Measurements from ENCODE around the gene DCDC1. TPM values are rescaled to one million over a fixed set of nuclear protein-coding genes. Genes with fewer than 3 reads are reported as not detected.

DCDC1 gene
- total RNA-seq, 1 experiment from 2014 or later, result 0.68 TPM

DNA sequence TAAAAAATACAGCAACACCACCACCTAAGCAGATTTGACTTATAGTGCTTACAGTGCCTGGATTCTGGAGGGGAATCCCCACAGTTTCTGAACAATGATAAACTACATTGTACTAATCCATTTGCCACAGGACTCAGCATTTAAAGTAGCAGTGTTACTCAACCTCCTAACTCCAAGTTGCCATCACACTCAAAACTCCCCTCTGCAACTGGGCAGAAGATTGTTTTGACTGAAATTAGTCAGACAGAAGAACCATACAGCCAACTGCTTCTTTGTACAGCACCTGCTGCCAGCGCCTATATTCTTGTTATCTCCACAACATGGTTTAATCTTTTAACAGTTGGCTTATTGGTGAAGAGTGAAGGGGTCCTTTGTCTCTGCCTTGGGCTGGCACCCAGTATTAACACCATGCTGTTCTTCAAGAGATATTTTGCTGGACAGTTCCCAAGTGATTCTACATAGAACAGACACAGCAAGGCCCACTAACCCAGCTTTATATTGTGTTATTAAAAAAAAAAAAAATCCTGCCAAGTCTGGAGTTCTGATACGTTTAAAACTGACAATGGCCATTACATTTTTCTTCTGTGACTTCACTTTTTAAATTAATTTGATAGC lies 273.2 kb downstream of the DCDC1 start:
- Mint-ChIP-seq H3K36me3 (ENCODE audit: insufficient read depth, unreplicated experiment) (no peaks in the 10 kb centered on the region), H3K27me3 (ENCODE audit: unreplicated experiment) (no peaks in the 10 kb centered on the region), H3K9me3 (ENCODE audit: low read depth, unreplicated experiment) (no peaks in the 10 kb centered on the region), H3K4me3 (ENCODE audit: low read depth, unreplicated experiment) (no peak overlapping the region), H3K4me1 (ENCODE audit: low read depth, unreplicated experiment) (no peaks in the 10 kb centered on the region), H3K27ac (ENCODE audit: unreplicated experiment) (no peak overlapping the region)
- no peak for DNase-seq
- intact Hi-C loops (cut with micrococcal nuclease; ENCODE audit: unreplicated experiment), result no loop called here
- BruUV-seq (replicated peaks), result no TSS peak
- TF ChIP-seq, protein P1, sequence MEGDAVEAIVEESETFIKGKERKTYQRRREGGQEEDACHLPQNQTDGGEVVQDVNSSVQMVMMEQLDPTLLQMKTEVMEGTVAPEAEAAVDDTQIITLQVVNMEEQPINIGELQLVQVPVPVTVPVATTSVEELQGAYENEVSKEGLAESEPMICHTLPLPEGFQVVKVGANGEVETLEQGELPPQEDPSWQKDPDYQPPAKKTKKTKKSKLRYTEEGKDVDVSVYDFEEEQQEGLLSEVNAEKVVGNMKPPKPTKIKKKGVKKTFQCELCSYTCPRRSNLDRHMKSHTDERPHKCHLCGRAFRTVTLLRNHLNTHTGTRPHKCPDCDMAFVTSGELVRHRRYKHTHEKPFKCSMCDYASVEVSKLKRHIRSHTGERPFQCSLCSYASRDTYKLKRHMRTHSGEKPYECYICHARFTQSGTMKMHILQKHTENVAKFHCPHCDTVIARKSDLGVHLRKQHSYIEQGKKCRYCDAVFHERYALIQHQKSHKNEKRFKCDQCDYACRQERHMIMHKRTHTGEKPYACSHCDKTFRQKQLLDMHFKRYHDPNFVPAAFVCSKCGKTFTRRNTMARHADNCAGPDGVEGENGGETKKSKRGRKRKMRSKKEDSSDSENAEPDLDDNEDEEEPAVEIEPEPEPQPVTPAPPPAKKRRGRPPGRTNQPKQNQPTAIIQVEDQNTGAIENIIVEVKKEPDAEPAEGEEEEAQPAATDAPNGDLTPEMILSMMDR (IDR thresholded peaks at IDR 0.05; ENCODE audit: unreplicated experiment), result no peak
- CTCF ChIA-PET, result no interaction called here

DNA sequence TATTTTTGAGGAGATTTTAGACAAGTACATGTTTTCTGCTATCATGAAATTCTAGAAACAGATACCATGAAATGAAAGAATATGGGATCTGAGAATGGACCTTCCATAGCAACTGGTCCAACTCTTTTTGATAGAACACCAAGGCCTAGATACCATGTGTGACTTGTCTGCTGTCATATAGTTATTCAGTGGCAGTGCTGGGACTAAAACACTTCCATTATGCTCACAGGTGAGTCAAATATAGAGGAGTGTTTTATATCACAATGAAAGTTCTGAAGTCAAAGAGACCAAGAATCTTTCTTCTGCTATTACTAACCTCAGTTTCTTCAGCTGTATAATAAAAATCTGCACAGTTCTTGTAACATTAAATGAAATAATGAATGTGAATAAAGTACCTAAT lies 276.9 kb downstream of the DCDC1 start:
- intact Hi-C loops (cut with micrococcal nuclease; ENCODE audit: unreplicated experiment), result no loop called here
- TF ChIP-seq, protein P1 (IDR thresholded peaks at IDR 0.05; ENCODE audit: unreplicated experiment), result no peak
- H3K27me3 Mint-ChIP-seq (ENCODE audit: unreplicated experiment), result no peaks in the 10 kb centered on the region
- no peak for DNase-seq
- no TSS peak for BruUV-seq (replicated peaks)
- H3K36me3 Mint-ChIP-seq (ENCODE audit: insufficient read depth, unreplicated experiment), result no peaks in the 10 kb centered on the region
- H3K4me3 Mint-ChIP-seq (ENCODE audit: low read depth, unreplicated experiment), result no peak overlapping the region
- no peaks in the 10 kb centered on the region for H3K4me1 Mint-ChIP-seq (ENCODE audit: low read depth, unreplicated experiment)
- peaks cover 7% of the 10 kb centered on the region for H3K9me3 Mint-ChIP-seq (ENCODE audit: low read depth, unreplicated experiment)
- CTCF ChIA-PET, result no interaction called here
- H3K27ac Mint-ChIP-seq (ENCODE audit: unreplicated experiment), result no peak overlapping the region

DNA sequence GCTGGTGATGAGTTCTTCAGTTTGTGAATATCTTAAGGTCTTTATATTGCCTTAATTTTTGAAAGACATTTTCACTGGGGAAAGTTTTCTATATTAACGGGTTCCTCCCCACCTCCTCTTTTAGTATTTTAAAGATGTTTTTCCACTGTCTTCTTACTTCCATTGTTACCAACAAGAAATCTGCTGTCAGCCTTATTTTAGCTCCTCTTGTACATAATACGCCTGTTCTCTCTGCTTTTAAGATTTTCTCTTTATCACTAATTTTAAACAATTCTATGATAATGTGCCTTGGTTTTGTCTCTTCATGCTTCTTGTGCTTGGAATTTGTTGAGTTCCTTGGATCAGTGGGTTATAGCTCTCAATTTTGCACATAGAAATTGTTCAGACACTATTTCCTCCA lies 280.4 kb downstream of the DCDC1 start:
- H3K27ac Mint-ChIP-seq (ENCODE audit: unreplicated experiment), result no peak overlapping the region
- H3K36me3 Mint-ChIP-seq (ENCODE audit: insufficient read depth, unreplicated experiment), result no peaks in the 10 kb centered on the region
- no peak for DNase-seq
- TF ChIP-seq, protein P1 (IDR thresholded peaks at IDR 0.05; ENCODE audit: unreplicated experiment), result no peak
- H3K27me3 Mint-ChIP-seq (ENCODE audit: unreplicated experiment), result no peaks in the 10 kb centered on the region
- no TSS peak for BruUV-seq (replicated peaks)
- no peaks in the 10 kb centered on the region for H3K4me1 Mint-ChIP-seq (ENCODE audit: low read depth, unreplicated experiment)
- CTCF ChIA-PET, result interaction anchor here (0.7 kb wide), 2 partner anchors 102 to 392 kb away, joined by 3 to 5 read pairs; no protein-coding TSS in a partner anchor
- peaks cover 7% of the 10 kb centered on the region for H3K9me3 Mint-ChIP-seq (ENCODE audit: low read depth, unreplicated experiment)
- intact Hi-C loops (cut with micrococcal nuclease; ENCODE audit: unreplicated experiment), result no loop called here
- H3K4me3 Mint-ChIP-seq (ENCODE audit: low read depth, unreplicated experiment), result no peak overlapping the region

DNA sequence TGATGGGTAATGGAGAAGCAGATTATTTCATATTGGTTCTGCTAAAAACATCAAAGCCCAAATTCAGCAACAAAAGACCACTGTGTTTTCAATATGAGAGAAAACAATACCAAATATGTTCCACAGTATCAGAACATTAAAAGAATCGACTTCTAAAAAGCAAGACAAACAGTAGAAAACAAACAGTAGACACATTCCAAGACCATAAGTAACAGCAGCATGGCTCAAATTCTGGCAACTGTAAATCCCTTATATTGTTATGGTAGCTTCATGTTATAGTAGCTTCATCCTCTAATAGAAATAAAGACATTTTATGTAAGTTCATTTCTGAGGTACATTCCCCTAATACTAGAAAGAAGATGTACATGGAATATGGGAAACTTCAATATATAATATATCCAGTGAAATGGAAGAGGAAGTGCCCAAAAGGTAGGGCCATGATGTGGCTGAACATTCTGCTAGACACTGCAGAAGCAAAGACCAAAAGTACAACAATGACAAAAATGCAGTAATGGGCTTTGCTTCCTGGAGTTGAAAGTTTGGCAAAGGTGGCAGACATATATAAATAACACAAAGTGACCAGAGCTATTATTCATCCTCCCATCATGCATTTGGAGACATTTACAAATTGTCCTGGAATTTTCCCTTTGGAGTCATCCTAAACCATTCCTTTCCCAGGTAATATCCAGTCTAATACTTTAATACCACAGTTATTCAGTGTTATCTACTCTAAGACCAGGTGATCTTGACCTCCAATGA lies 299.9 kb downstream of the DCDC1 start:
- Mint-ChIP-seq H3K27me3 (ENCODE audit: unreplicated experiment) (no peaks in the 10 kb centered on the region), H3K36me3 (ENCODE audit: insufficient read depth, unreplicated experiment) (no peaks in the 10 kb centered on the region), H3K27ac (ENCODE audit: unreplicated experiment) (no peak overlapping the region), H3K4me3 (ENCODE audit: low read depth, unreplicated experiment) (no peak overlapping the region), H3K9me3 (ENCODE audit: low read depth, unreplicated experiment) (no peaks in the 10 kb centered on the region), H3K4me1 (ENCODE audit: low read depth, unreplicated experiment) (no peaks in the 10 kb centered on the region)
- TF ChIP-seq, protein P1 (IDR thresholded peaks at IDR 0.05; ENCODE audit: unreplicated experiment), result no peak
- BruUV-seq (replicated peaks), result no TSS peak
- CTCF ChIA-PET, result no interaction called here
- intact Hi-C loops (cut with micrococcal nuclease; ENCODE audit: unreplicated experiment), result no loop called here
- no peak for DNase-seq

Measured in Calu3 (cell line).